C4-2B (cell line): ENCODE data around the gene PPP2R5A.
A peak's percentile ranks its signal among the peaks of the same experiment; 100 is the strongest.

Experiments
- H3K27ac ChIP-seq: fragments of 450-650 bp; 2 replicates; pipeline ENCODE4 v1.5.1; 2017
- CTCF ChIP-seq: fragments of 450-650 bp; conservative IDR thresholded peaks from 2 replicates; pipeline ENCODE4 v1.5.1; 2017; ENCODE audit warnings: mild to moderate bottlenecking
- ZFX ChIP-seq: fragments of 450-650 bp; IDR thresholded peaks from 2 replicates; pipeline ENCODE4 v1.6.1; 2017

The PPP2R5A gene

GRCh38 chr1:212269306-212269705, 15.9 kb upstream of the PPP2R5A start:
- TF ChIP-seq ZFX (no peak), CTCF (no peak)

GRCh38 chr1:212270564-212270963, 14.6 kb upstream of the PPP2R5A start:
- H3K27ac ChIP-seq, result no peak overlapping the region
- TF ChIP-seq CTCF (no peak), ZFX (no peak)

More at GRCh38 chr1:212269306-212269705, 15.9 kb upstream of the PPP2R5A start:
- no peak overlapping the region for H3K27ac ChIP-seq

GRCh38 chr1:212271234-212271633, 14.0 kb upstream of the PPP2R5A start:
- no peak for TF ChIP-seq ZFX
- no peak for TF ChIP-seq CTCF

GRCh38 chr1:212271823-212272485, 13.3 kb upstream of the PPP2R5A start:
- TF ChIP-seq ZFX (no peak), CTCF (no peak)
- no peak overlapping the region for H3K27ac ChIP-seq

More at GRCh38 chr1:212271234-212271633, 14.0 kb upstream of the PPP2R5A start:
- H3K27ac ChIP-seq, result no peak overlapping the region

GRCh38 chr1:212281590-212281989, 3.6 kb upstream of the PPP2R5A start:
- TF ChIP-seq ZFX, result no peak
- no peak for TF ChIP-seq CTCF
- no peak overlapping the region for H3K27ac ChIP-seq

- H3K27ac ChIP-seq, result no peak overlapping the region; the same call in 1 of the 2 replicates
- TF ChIP-seq ZFX (no peak), CTCF (no peak)
Measured at GRCh38 chr1:212283741-212284140, 1.5 kb upstream of the PPP2R5A start.

GRCh38 chr1:212284332-212284743, 872 bp upstream of the PPP2R5A start:
- no peak for TF ChIP-seq CTCF
- TF ChIP-seq ZFX, result no peak
- peak overlapping the region; percentile 92 for H3K27ac ChIP-seq
